Choroid plexus epithelial cell (primary cell): ENCODE data around the gene FANCC.

Experiments
- DNase-seq: peaks from one replicate; pipeline ENCODE4 v3.0.0-alpha.2; 2010; ENCODE audit warnings: low read depth
- H3K4me3 ChIP-seq: 2 replicates; pipeline ENCODE4 v1.5.1; 2011; ENCODE audit warnings: low read depth, mild to moderate bottlenecking, control low read depth, low read length, moderate library complexity
- TF ChIP-seq, protein P1 (sequence below): conservative IDR thresholded peaks from 2 replicates; pipeline ENCODE4 v1.5.1; 2011; ENCODE audit warnings: low read depth, mild to moderate bottlenecking, control low read depth, inconsistent platforms, low read length, moderate library complexity

Gene FANCC

DNA sequence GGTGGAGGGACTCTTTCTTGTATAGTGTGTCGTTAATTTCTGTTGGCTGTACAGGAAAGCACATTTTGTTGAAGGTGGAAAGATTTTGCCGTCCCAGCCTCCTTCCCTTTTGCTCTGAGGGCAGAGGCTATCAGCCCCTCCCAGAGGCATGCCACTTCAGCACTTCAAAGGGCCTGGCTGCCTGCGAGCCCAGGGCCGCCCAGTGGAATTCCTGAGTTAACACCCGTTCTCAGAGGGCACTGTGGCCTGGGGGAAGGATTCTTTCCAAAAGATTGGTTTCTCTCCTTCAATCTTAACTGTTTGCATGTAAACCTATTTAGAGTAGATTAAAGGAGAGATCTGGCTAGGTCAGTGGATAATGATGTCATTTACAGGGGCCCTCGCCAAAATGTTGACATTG, 238.6 kb downstream of the FANCC start:
- no peak for DNase-seq
- TF ChIP-seq, protein P1, sequence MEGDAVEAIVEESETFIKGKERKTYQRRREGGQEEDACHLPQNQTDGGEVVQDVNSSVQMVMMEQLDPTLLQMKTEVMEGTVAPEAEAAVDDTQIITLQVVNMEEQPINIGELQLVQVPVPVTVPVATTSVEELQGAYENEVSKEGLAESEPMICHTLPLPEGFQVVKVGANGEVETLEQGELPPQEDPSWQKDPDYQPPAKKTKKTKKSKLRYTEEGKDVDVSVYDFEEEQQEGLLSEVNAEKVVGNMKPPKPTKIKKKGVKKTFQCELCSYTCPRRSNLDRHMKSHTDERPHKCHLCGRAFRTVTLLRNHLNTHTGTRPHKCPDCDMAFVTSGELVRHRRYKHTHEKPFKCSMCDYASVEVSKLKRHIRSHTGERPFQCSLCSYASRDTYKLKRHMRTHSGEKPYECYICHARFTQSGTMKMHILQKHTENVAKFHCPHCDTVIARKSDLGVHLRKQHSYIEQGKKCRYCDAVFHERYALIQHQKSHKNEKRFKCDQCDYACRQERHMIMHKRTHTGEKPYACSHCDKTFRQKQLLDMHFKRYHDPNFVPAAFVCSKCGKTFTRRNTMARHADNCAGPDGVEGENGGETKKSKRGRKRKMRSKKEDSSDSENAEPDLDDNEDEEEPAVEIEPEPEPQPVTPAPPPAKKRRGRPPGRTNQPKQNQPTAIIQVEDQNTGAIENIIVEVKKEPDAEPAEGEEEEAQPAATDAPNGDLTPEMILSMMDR, result no peak
- no peak overlapping the region for H3K4me3 ChIP-seq

DNA sequence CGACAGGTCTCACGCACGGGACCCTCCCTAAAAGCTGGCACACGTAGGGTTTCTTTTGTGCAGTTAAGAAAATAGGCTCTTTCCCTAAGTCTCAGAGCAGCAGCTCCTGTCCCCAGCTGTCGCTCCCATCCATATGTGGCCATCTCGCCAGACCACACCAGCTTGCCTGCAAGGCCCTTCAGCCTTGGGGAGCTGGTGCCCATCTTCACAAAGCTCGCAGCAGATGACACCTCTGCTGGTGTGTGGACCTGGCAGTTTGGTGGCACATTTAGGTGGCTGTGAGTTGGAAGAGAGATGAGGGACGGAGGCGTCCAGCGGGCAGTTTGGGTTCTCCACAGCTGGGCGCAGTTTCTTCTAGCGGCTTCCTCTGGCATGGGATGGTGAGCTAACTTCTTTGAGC, 239.0 kb downstream of the FANCC start:
- TF ChIP-seq, protein P1, result no peak
- no peak for DNase-seq
- H3K4me3 ChIP-seq, result no peak overlapping the region

DNA sequence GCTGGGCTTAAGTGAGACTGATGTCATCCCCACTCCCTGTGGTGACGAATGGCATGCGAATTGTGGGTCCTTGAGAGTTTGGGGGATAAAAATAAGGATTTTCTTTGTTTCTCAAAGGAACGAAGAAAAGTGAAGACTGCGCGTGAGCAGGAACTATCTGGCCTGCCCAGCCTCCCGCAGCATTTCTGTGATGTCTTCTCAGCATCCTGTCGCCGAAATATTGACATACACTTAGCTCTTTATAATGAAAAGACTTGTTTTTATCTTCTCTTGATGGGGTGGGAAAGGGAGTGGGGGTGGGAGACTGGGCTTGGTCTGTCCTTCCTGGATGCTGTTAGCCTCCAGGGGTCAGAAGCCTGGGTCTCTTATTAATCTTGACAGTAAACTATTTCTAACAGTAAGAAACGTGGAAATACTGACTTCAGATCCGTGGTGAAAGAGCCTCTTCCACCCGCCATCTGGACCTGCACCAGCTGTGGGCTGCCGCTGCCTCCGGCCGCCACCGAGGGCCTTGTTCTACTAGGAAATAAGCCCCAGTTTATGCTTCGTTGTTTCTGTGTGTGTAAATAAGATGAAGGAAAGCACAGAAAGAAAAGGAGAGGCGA, 239.6 kb downstream of the FANCC start:
- no peak overlapping the region for H3K4me3 ChIP-seq
- no peak for DNase-seq
- TF ChIP-seq, protein P1, result no peak

DNA sequence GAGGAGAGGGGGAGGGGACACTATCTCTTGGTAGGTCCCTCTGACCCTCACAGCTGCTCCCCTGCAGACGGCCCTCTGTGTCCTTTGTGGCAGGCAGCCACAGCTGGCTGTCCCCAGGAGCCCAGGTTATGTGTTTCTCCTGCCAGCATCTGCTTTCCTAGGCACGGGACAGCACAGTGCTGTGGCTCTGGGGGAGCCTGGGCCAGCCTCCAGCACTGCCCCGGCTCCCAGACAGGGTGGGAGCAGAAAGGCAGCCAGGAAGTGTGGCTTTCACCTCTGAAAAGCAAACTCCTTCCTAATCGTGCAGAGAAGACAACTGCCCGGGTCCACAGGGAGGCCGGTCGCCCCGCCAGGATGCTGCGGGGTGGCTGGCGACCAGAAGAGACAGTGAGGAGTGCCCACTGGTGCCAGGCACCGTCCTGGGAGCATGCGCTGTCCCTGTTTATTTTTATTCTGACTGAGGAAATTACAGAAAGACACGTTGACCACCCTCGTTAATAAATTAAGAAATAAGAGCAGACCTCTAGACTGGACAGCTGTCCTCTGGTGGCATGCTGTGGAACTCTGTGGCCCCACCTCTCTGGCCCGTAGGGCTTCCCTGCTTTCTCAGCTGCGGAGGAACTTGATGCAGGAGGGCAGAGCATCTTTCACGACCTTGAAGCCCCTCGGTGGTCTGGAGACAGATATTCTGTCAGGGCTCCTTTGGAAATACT, 240.3 kb downstream of the FANCC start:
- TF ChIP-seq, protein P1, result peak; percentile 10
- DNase-seq, result no peak
- H3K4me3 ChIP-seq, result no peak overlapping the region

DNA sequence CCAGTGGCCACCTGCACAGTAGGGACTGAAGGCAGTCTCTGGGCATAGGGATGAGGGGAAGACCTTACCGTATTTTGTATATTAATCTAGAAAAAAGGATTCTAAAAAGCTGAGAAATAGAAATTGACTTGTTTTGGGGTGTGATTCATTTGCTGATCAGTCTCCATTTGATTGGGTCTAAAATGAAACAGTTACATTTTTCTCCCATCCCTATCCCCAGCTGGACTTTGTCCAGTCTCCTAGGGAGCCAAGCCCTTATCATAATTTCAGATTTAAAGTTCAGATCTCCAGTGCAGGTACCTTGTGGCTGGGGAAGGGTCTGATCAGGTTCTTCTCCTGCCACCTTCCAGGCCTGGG, 240.8 kb downstream of the FANCC start:
- DNase-seq, result no peak
- H3K4me3 ChIP-seq, result no peak overlapping the region
- TF ChIP-seq, protein P1, result no peak

DNA sequence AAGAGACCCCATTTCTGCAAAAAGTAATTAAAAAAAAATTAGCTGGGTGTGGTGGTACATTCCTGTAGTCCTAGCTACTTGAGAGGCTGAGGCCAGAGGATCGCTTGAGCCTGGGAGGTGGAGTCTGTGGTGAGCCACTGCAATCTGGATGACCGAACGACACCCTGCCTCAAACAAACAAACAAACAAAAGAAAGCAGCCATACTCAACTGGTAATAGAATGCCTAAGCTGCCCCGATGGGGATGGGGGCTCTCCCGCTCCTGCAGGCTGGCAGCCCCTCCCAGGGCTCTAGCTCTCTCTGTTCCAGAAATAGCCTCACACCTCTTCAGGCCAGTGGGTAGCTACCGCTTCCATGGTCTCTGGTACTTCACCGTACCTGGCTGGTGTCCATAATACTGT, 241.8 kb downstream of the FANCC start:
- no peak overlapping the region for H3K4me3 ChIP-seq
- DNase-seq, result no peak
- TF ChIP-seq, protein P1, result no peak

DNA sequence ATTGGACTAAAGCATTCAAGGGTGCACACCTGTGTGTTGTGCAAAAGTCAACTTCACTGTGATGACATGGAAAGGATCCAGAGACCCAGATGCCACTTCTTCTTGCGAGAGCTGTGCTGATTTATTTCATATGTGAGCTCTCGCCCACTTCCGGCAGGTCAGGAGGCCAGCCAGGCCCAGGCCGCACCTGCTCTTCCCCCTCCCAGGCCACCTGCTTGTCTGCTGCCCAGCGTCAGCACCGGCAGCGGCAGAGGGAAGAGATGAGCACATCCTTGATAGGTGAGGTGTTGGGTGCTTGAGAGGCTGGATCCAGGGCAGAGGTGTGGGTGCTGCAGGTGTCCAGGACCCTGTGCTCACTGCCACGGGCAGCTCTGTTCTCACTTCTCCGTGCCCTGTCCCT, 242.9 kb downstream of the FANCC start:
- TF ChIP-seq, protein P1, result no peak
- no peak overlapping the region for H3K4me3 ChIP-seq
- DNase-seq, result no peak
